Mesothelial cell of epicardium (in vitro differentiated cells): ENCODE results near the gene CARD10. TPM values are rescaled to one million over a fixed set of nuclear protein-coding genes. Genes with fewer than 3 reads are reported as not detected.

Source experiments
- DNase-seq, 2 experiments: peaks; one replicate each; pipeline ENCODE4 v3.0.0; 2021; ENCODE audit warnings: low spot score in 2 of 2; ENCODE audit not compliant: unreplicated experiment in 2 of 2
- H3K27ac Mint-ChIP-seq: 2 replicates; pipeline ENCODE4 v1.8.0; 2021; ENCODE audit warnings: mixed read lengths
- H3K27me3 Mint-ChIP-seq: 2 replicates; pipeline ENCODE4 v1.8.0; 2021; ENCODE audit warnings: low read depth, mixed read lengths
- H3K36me3 Mint-ChIP-seq: 2 replicates; pipeline ENCODE4 v1.8.0; 2021; ENCODE audit warnings: mixed read lengths
- H3K4me1 Mint-ChIP-seq: 2 replicates; pipeline ENCODE4 v1.8.0; 2021; ENCODE audit warnings: mixed read lengths
- H3K4me3 Mint-ChIP-seq: 2 replicates; pipeline ENCODE4 v1.8.0; 2021; ENCODE audit warnings: mild to moderate bottlenecking, moderate library complexity, mixed read lengths
- H3K9me3 Mint-ChIP-seq: 2 replicates; pipeline ENCODE4 v1.8.0; 2021; ENCODE audit warnings: mixed read lengths
- total RNA-seq: library from RNA; stranded (reverse); gene quantifications from 3 replicates; pipeline ENCODE4 v1.2.1, GENCODE V29; 2021
- TF ChIP-seq, protein P1 (sequence below): fragments of 200-600 bp; sonication (generic); IDR thresholded peaks from one replicate; pipeline ENCODE4 v1.5.0; 2021; ENCODE audit warnings: antibody characterized with exemption; ENCODE audit not compliant: unreplicated experiment

The CARD10 gene
- total RNA-seq, 1 donor from 2014 or later: 13.6 TPM

DNA sequence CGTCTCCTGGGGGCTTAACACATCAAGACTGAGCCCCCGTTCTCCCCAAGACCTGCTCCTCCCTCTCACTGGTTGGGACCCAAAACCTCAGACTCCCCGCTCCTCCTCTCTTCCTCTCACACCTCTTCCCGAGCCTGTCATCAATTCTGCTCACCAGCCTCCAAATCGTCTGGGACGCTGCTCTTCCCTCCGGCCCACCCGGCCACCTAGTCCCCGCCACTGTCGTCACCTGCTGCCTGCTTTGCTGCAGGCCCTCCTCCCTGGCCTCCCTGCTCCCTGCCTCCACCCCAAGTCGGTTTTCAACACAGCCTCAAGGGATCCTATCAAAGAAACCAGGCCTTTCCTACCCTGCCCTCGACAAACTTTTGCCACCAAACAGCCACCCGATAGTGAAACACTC lies 36.2 kb downstream of the CARD10 start:
- Mint-ChIP-seq H3K4me1 (peaks cover 13% of the 10 kb centered on the region), H3K27me3 (peaks cover 6% of the 10 kb centered on the region), H3K36me3 (no peaks in the 10 kb centered on the region), H3K4me3 (no peak overlapping the region), H3K9me3 (no peaks in the 10 kb centered on the region), H3K27ac (no peak overlapping the region)
- TF ChIP-seq, protein P1, sequence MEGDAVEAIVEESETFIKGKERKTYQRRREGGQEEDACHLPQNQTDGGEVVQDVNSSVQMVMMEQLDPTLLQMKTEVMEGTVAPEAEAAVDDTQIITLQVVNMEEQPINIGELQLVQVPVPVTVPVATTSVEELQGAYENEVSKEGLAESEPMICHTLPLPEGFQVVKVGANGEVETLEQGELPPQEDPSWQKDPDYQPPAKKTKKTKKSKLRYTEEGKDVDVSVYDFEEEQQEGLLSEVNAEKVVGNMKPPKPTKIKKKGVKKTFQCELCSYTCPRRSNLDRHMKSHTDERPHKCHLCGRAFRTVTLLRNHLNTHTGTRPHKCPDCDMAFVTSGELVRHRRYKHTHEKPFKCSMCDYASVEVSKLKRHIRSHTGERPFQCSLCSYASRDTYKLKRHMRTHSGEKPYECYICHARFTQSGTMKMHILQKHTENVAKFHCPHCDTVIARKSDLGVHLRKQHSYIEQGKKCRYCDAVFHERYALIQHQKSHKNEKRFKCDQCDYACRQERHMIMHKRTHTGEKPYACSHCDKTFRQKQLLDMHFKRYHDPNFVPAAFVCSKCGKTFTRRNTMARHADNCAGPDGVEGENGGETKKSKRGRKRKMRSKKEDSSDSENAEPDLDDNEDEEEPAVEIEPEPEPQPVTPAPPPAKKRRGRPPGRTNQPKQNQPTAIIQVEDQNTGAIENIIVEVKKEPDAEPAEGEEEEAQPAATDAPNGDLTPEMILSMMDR: no peak
- no peak for DNase-seq

DNA sequence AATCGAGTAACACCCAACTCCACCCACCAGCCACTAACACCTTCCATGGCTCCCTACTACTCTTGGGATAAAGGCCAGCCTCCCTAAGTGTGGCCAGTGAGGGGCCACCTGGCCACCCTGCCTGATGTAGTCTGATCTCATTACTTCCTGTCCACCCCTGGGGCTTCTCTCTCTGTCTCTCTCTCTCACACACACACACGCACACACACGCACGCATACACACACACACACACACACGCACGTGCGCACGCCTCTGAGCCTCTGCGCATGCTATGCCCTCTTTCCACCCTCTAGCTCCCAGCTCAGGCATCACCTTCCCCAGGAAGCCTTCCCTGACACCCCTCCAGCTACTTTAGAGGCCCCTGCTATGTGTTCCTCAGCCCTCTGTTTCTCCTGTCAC lies 37.0 kb downstream of the CARD10 start:
- no peak for DNase-seq
- no peak overlapping the region for H3K27ac Mint-ChIP-seq
- TF ChIP-seq, protein P1: no peak
- no peaks in the 10 kb centered on the region for H3K36me3 Mint-ChIP-seq
- H3K4me1 Mint-ChIP-seq: peaks cover 11% of the 10 kb centered on the region
- peaks cover 6% of the 10 kb centered on the region for H3K27me3 Mint-ChIP-seq
- H3K9me3 Mint-ChIP-seq: no peaks in the 10 kb centered on the region
- no peak overlapping the region for H3K4me3 Mint-ChIP-seq

DNA sequence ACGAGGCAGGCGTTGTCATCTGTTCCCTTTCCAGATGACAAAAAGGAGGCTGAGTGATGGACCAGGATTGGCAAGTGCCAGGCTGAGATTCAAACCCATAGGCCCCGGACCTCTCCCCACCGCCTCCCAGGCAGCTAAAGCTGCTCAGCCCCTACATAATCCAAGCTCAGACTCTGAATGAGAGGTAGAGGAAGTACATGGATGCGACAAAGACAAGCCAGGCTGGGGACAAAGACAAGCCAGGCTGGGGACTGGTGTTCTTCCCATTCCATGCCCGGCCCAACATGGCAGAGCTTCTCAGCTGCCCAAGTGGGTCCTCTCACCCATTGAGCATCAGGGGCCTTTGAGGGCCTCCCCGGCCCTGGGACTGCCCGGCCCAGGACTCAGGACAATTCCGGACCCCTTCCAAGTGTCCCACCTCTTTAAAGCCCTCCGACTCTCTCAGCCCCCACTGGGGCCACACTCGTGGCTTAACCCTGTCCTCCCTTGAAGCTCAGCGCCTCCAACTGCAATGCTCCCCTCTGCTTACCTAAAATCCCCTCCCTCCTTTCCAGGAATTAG lies 37.8 kb downstream of the CARD10 start:
- H3K4me1 Mint-ChIP-seq: peaks cover 2% of the 10 kb centered on the region
- no peak overlapping the region for H3K4me3 Mint-ChIP-seq
- TF ChIP-seq, protein P1: no peak
- no peak overlapping the region for H3K27ac Mint-ChIP-seq
- no peak for DNase-seq
- no peaks in the 10 kb centered on the region for H3K9me3 Mint-ChIP-seq
- peaks cover 3% of the 10 kb centered on the region for H3K27me3 Mint-ChIP-seq
- H3K36me3 Mint-ChIP-seq: no peaks in the 10 kb centered on the region

DNA sequence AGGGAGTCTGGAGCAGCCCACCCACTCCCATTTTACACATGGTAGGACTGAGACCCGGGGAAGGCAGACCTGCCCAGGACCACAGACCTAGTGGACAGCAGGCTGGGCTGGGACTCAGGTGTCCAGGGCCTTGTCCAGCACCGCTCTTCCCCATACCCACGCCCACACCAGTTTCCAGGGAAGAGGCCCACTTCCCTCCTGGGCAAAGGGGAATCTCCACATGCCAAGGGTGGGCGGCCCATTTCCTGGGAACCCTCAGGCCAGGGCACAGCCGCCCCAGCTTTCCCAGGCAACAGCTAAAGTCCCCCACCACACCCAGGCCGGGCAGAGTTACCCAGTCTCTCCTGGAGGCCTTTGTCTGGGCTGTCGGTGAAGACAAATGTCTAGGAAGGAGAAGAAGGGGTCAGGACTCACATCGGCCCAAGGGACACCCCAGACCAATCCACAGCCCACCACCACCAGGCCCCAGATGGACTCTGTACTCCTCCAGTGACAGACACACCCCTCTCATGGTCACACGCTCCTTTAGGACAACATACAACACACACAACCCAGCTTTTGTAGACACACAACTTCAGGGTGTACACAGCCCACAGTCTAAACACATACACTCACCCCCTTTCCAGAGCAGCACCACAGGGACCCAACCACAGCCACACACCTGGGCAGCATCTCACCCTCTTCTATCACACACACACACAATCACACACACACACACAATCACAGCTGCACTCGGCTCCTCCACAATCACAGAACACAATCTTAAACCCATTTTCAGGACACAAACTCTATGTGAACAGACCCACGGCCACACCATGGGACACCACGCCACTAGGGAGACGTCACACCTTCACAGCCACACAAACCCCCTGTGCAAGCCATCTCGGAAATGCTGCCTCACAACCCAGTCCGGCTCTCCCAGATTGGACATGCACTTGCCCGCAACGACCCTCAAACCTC lies 38.5 kb downstream of the CARD10 start:
- H3K4me1 Mint-ChIP-seq: peaks cover 2% of the 10 kb centered on the region
- H3K9me3 Mint-ChIP-seq: no peaks in the 10 kb centered on the region
- no peak overlapping the region for H3K4me3 Mint-ChIP-seq
- TF ChIP-seq, protein P1: no peak
- no peaks in the 10 kb centered on the region for H3K36me3 Mint-ChIP-seq
- DNase-seq: no peak
- peaks cover 3% of the 10 kb centered on the region for H3K27me3 Mint-ChIP-seq
- no peak overlapping the region for H3K27ac Mint-ChIP-seq

DNA sequence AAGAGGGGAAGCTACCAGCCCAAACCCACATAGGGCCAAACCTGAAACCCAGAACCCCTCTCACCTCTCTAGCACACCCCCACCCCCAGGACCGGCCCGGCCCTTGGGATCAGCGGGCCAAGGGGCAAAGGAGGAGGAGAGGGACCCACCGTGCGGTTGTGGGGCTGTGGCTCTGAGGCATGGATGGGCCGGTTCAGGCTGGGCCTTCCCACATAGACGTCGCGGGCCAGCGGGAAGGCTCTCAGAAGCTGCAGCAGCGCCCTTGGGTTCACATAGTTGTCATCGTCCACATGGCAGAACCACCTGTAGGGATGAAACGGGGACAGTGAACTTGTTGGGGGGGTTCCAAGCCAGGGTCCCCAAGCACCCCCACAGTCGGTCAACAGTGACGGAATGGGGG lies 40.0 kb downstream of the CARD10 start:
- Mint-ChIP-seq H3K4me3 (no peak overlapping the region), H3K27me3 (peaks cover 11% of the 10 kb centered on the region), H3K36me3 (no peaks in the 10 kb centered on the region), H3K4me1 (peaks cover 2% of the 10 kb centered on the region), H3K9me3 (no peaks in the 10 kb centered on the region), H3K27ac (no peak overlapping the region)
- DNase-seq: no peak
- TF ChIP-seq, protein P1: no peak
